Calu3 (cell line): ENCODE data around the gene HS6ST1. TPM values are rescaled to one million over a fixed set of nuclear protein-coding genes. Genes with fewer than 3 reads are reported as not detected.

Experiments used
- BruUV-seq: library from RNA; stranded (reverse); fragments of 400-500 nt; replicated peaks from 2 replicates; lab custom pipeline; 2021; lab: Mats Ljungman, UMichigan
- CTCF ChIA-PET: fragments of 300-600 bp; sonication (Branson Sonifier 250); formaldehyde crosslinking; loops from one replicate; lab custom pipeline; 2022; ENCODE audit warnings: antibody characterized with exemption; lab: Charles Lee
- DNase-seq: peaks from one replicate; pipeline ENCODE4 v3.0.0; 2022
- H3K27ac Mint-ChIP-seq: one replicate; pipeline ENCODE4 v1.8.0; 2022; ENCODE audit warnings: mixed read lengths; ENCODE audit not compliant: unreplicated experiment
- H3K27me3 Mint-ChIP-seq: one replicate; pipeline ENCODE4 v1.8.0; 2022; ENCODE audit warnings: mixed read lengths; ENCODE audit not compliant: unreplicated experiment
- H3K36me3 Mint-ChIP-seq: one replicate; pipeline ENCODE4 v1.8.0; 2022; ENCODE audit warnings: mild to moderate bottlenecking, moderate library complexity, mixed read lengths; ENCODE audit not compliant: insufficient read depth, unreplicated experiment
- H3K4me1 Mint-ChIP-seq: one replicate; pipeline ENCODE4 v1.8.0; 2022; ENCODE audit warnings: mild to moderate bottlenecking, low read depth, mixed read lengths; ENCODE audit not compliant: unreplicated experiment
- H3K4me3 Mint-ChIP-seq: one replicate; pipeline ENCODE4 v1.8.0; 2022; ENCODE audit warnings: mild to moderate bottlenecking, low read depth, moderate library complexity, mixed read lengths; ENCODE audit not compliant: unreplicated experiment
- H3K9me3 Mint-ChIP-seq: one replicate; pipeline ENCODE4 v1.8.0; 2022; ENCODE audit warnings: low read depth, mixed read lengths; ENCODE audit not compliant: unreplicated experiment
- intact Hi-C: fragments of 100-400 bp; cut with micrococcal nuclease; formaldehyde crosslinking; loops from one replicate; pipeline ENCODE4 v1.10.0; 2022; ENCODE audit not compliant: unreplicated experiment
- total RNA-seq: library from RNA; stranded (reverse); gene quantifications from 2 replicates; pipeline ENCODE4 v1.2.3, GENCODE V29; 2022
- TF ChIP-seq, protein P1 (sequence below): fragments of 200-600 bp; IDR thresholded peaks from one replicate; pipeline ENCODE4 v1.8.0; 2022; ENCODE audit warnings: antibody characterized with exemption; ENCODE audit not compliant: unreplicated experiment

Gene HS6ST1
- total RNA-seq, 1 experiment from 2014 or later: 34.6 TPM

DNA sequence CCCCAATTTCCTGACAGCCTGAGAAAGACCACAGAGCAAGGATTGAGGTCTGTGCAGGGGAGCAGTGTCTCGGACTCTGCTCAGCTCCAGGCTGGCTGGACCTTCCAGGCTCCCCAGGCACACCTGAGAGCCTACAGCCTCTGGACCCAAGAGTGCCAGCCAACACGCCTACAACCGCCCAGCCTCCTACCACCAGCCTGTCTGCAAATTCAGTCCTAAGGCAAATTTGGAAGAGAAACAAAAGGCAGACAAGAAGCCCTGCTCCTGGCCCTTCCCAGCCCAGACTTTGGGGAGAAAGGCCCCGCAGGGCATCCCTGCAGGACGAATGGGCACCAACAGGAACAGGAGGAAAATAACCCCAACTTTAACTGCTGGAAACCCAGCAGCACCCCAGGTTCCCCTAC lies 1.9 kb downstream of the HS6ST1 start:
- intact Hi-C loops: no loop called here
- peaks cover 28% of the 10 kb centered on the region for H3K36me3 Mint-ChIP-seq
- CTCF ChIA-PET: interaction anchor here (0.6 kb wide), 1 partner anchor 192 kb away, joined by 4 read pairs; no protein-coding TSS in a partner anchor
- no peaks in the 10 kb centered on the region for H3K9me3 Mint-ChIP-seq
- no peaks in the 10 kb centered on the region for H3K27me3 Mint-ChIP-seq
- H3K4me1 Mint-ChIP-seq: peaks cover 16% of the 10 kb centered on the region
- no TSS peak for BruUV-seq
- DNase-seq: no peak
- no peak overlapping the region for H3K27ac Mint-ChIP-seq
- TF ChIP-seq, protein P1, sequence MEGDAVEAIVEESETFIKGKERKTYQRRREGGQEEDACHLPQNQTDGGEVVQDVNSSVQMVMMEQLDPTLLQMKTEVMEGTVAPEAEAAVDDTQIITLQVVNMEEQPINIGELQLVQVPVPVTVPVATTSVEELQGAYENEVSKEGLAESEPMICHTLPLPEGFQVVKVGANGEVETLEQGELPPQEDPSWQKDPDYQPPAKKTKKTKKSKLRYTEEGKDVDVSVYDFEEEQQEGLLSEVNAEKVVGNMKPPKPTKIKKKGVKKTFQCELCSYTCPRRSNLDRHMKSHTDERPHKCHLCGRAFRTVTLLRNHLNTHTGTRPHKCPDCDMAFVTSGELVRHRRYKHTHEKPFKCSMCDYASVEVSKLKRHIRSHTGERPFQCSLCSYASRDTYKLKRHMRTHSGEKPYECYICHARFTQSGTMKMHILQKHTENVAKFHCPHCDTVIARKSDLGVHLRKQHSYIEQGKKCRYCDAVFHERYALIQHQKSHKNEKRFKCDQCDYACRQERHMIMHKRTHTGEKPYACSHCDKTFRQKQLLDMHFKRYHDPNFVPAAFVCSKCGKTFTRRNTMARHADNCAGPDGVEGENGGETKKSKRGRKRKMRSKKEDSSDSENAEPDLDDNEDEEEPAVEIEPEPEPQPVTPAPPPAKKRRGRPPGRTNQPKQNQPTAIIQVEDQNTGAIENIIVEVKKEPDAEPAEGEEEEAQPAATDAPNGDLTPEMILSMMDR: no peak
- H3K4me3 Mint-ChIP-seq: peak overlapping the region; percentile 96

DNA sequence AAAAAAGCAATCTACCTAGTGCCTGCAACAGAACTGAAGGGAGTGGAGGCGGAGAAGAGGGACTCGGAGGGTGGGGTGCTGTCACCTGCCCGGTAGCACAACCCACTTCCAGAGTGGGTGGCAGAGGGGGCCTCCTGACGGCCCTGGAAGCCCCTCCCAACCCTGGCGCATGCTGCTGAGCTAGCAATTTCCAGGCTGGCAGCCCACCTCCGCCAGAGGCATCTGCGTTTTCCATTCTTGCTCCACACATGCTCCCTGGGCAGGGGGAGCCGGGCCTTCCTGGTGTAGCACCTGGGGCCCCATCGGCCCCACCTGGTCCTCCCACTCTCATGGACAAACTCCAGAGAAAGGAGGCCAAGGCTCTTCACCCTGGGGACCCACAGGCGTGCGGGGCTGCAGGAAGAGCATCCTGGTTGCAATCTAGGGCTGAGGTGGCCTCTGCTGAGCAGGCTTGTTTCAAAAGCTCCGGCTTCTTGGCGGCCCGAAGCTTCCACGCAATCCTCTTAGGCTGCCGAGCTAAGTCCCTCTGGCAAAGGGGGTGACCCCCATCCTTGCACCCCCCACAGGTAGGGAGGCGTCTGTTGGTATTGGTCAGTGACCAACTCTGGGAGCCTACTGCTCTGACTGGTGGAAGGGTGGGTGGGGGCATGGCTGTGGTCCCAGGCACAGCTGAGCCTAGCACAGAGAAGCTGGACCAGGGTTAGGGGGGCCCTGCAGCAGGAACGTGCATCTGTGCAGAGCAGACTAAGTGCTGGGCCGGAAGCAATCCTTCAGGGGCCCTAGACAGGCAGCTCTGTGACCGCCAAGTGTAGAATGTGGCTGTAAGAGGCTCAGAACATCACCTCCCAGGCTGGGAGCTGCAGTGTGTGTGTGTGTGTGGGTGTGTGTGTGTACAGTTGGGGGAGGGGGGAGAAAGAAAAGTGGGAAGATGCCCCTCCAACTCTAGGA lies 2.6 kb downstream of the HS6ST1 start:
- Mint-ChIP-seq H3K4me1 (peaks cover 16% of the 10 kb centered on the region), H3K36me3 (peaks cover 27% of the 10 kb centered on the region), H3K4me3 (peak overlapping the region; percentile 96), H3K27me3 (no peaks in the 10 kb centered on the region), H3K27ac (no peak overlapping the region), H3K9me3 (no peaks in the 10 kb centered on the region)
- BruUV-seq: TSS peak; percentile 14
- intact Hi-C loops: no loop called here
- TF ChIP-seq, protein P1: no peak
- CTCF ChIA-PET: interaction anchor here (0.6 to 1.1 kb wide), 2 partner anchors 55 to 192 kb away, joined by 3 to 4 read pairs; no protein-coding TSS in a partner anchor
- DNase-seq: no peak

DNA sequence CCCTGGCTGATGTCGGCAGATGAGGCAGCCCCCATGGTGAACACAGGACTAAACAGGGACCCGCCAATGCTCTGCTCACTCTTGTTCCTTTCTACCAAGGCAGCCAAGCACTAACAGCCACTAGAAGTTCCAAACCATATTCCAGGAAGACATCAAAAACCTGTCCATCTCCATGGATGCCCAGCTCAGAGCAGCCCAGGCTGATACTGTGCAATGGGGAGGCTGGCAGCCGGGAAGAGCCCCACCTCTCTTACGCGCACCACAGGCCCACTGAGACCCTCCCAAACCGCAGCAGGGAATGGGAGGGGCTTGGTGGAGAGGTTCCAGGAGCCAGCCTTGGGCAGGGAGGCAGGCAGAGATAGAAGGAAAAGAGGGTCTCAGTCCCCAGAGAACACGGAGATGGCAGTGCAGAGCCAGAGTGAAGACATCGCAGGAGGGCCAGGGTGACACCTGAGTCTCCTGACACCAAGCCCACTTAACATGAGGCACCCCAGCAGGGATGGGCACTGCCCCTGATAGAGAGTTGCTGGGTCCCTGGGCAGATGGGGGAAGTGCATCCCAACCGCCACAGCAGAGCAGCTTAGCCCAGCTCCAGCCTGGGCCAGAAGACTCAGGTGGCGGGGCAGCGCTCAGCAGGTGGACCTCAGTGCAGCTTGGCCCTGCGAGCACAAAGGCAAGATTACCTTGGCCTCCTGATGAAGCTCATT lies 3.4 kb downstream of the HS6ST1 start:
- no TSS peak for BruUV-seq
- Mint-ChIP-seq H3K4me3 (no peak overlapping the region), H3K9me3 (no peaks in the 10 kb centered on the region), H3K36me3 (peaks cover 24% of the 10 kb centered on the region), H3K4me1 (peaks cover 16% of the 10 kb centered on the region), H3K27ac (no peak overlapping the region), H3K27me3 (no peaks in the 10 kb centered on the region)
- CTCF ChIA-PET: interaction anchor here (1.1 kb wide), 1 partner anchor 55 kb away, joined by 3 read pairs; no protein-coding TSS in a partner anchor
- intact Hi-C loops: no loop called here
- TF ChIP-seq, protein P1: no peak
- DNase-seq: no peak

DNA sequence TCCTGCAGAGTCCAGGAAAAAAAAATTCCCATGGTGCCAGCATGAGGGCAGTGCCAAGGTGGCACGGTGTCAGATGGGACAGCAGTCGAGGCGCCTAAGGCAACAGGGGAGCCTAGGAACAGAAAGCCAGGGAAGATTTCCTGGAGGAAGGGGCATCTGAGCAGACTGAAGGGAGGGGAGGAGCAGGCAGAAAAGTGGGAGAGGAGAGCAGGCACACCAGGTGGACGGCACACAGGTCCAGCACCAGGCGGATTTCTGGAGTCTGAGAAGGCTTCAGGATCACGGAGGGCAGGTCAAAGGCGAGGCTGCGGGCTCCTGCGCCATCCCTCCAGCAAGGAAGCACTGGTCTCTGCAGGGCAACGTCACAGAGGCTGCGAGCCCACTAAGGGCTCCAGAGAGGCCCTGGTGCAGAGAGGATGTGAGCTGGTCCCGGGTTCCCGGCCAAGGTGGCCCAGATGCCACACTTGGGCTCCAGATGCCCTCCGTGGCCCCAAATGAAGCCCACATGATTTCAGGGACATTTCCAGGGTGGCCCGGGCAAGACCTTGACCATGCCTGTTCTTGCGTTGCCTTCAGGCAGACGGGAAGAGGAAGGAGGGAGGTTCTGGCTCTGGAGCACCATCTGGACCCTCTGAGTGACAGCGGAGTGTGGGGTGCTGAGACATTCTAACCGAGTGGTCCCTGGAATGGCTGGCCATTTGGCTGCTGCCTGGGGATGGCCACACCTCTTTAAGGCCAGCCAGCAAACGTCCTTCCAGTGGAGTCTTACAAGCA lies 4.1 kb downstream of the HS6ST1 start:
- no TSS peak for BruUV-seq
- no peak overlapping the region for H3K27ac Mint-ChIP-seq
- peaks cover 16% of the 10 kb centered on the region for H3K4me1 Mint-ChIP-seq
- H3K27me3 Mint-ChIP-seq: no peaks in the 10 kb centered on the region
- TF ChIP-seq, protein P1: no peak
- no peaks in the 10 kb centered on the region for H3K9me3 Mint-ChIP-seq
- CTCF ChIA-PET: no interaction called here
- no peak overlapping the region for H3K4me3 Mint-ChIP-seq
- H3K36me3 Mint-ChIP-seq: peaks cover 24% of the 10 kb centered on the region
- intact Hi-C loops: loop anchor here (5.0 kb wide), 1 partner anchor 132 kb away; no protein-coding TSS in a partner anchor
- no peak for DNase-seq
